Effector CD8-positive, alpha-beta T cell (primary cell): ENCODE data around the gene GGTLC3.
"Not testable (repeated sequence)": the region's sequence is repeated elsewhere in the genome, so short reads cannot be mapped to it uniquely, and the experiment has no call there.

ENCODE experiments used
- DNase-seq: peaks from one replicate; lab custom pipeline; 2025; lab: John Stamatoyannopoulos, UW

The GGTLC3 gene

GRCh38 chr22:18513454-18513853 is 4.5 kb downstream of the GGTLC3 start:
- not testable (repeated sequence) for DNase-seq

- DNase-seq = not testable (repeated sequence)
Measured at GRCh38 chr22:18512378-18512777, 5.6 kb downstream of the GGTLC3 start.

GRCh38 chr22:18511327-18511726 is 6.6 kb downstream of the GGTLC3 start:
- DNase-seq = not testable (repeated sequence)

DNA sequence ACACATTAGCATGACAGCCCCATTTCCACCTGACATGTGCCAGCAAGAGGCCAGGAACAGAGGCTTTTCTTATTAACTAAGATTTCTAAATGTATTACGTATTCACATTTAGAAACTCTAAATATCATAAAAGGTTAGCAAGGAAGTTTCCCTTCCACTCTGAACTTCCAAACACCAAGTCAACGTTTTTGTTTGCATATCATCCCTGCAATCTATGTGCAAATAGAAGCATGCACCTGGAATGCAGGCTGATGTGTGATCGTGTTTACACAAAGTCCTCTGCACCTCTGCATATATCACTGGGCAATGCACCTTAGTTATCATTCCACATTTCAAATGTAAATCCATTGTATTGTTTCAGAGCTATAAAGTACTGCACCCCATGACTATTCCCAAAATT is 21.7 kb downstream of the GGTLC3 start:
- DNase-seq = not testable (repeated sequence)
